GM23248 (cell line): ENCODE data around the gene TMEM115. TPM values are rescaled to one million over a fixed set of nuclear protein-coding genes. Genes with fewer than 3 reads are reported as not detected.

Source experiments
- DNase-seq: peaks from one replicate; pipeline ENCODE4 v3.0.0-alpha.2; 2015
- H2AFZ ChIP-seq: fragments of 200-600 bp; sonication (generic); 2 replicates; pipeline ENCODE4 v1.6.1; 2016; ENCODE audit warnings: antibody characterized with exemption
- H3F3A ChIP-seq: fragments of 200-600 bp; sonication (generic); 2 replicates; pipeline ENCODE4 v1.6.1; 2016; ENCODE audit warnings: mild to moderate bottlenecking, antibody characterized with exemption, mixed run types; ENCODE audit not compliant: insufficient read depth
- H3K27ac ChIP-seq: fragments of 200-600 bp; sonication (generic); 2 replicates; pipeline ENCODE4 v1.5.1; 2016; ENCODE audit warnings: mild to moderate bottlenecking
- H3K27me3 ChIP-seq: fragments of 200-600 bp; sonication (generic); replicated peaks from 2 replicates; pipeline ENCODE4 v1.6.1; 2016; ENCODE audit warnings: mild to moderate bottlenecking; ENCODE audit not compliant: insufficient read depth
- H3K36me3 ChIP-seq: fragments of 200-600 bp; sonication (generic); 2 replicates; pipeline ENCODE4 v1.6.1; 2016; ENCODE audit warnings: low read depth, mild to moderate bottlenecking
- H3K4me1 ChIP-seq: fragments of 200-600 bp; sonication (generic); 2 replicates; pipeline ENCODE4 v1.6.1; 2016; ENCODE audit warnings: mild to moderate bottlenecking; ENCODE audit not compliant: insufficient read depth
- H3K4me2 ChIP-seq: fragments of 200-600 bp; sonication (generic); one replicate; pipeline ENCODE4 v1.6.1; 2016; ENCODE audit warnings: mild to moderate bottlenecking; ENCODE audit not compliant: unreplicated experiment
- H3K4me3 ChIP-seq: fragments of 200-600 bp; sonication (generic); 2 replicates; pipeline ENCODE4 v1.5.1; 2016; ENCODE audit warnings: mild to moderate bottlenecking
- H3K79me2 ChIP-seq: fragments of 200-600 bp; sonication (generic); 2 replicates; pipeline ENCODE4 v1.6.1; 2016; ENCODE audit warnings: mild to moderate bottlenecking; ENCODE audit not compliant: insufficient read depth
- H3K9ac ChIP-seq: fragments of 200-600 bp; sonication (generic); 2 replicates; pipeline ENCODE4 v1.6.1; 2016; ENCODE audit warnings: mild to moderate bottlenecking
- H3K9me2 ChIP-seq: fragments of 200-600 bp; sonication (generic); 2 replicates; pipeline ENCODE4 v1.6.1; 2016; ENCODE audit warnings: mixed run types, mild to moderate bottlenecking, moderate library complexity; ENCODE audit not compliant: insufficient read depth
- H3K9me3 ChIP-seq: fragments of 200-600 bp; sonication (generic); one replicate; pipeline ENCODE4 v1.6.1; 2017; ENCODE audit warnings: low read depth
- H4K20me1 ChIP-seq: fragments of 200-600 bp; sonication (generic); 2 replicates; pipeline ENCODE4 v1.6.0; 2016; ENCODE audit not compliant: insufficient read depth
- EZH2 ChIP-seq: fragments of 200-600 bp; sonication (generic); IDR thresholded peaks from 2 replicates; pipeline ENCODE4 v1.6.1; 2018; ENCODE audit warnings: antibody characterized with exemption, mild to moderate bottlenecking; ENCODE audit not compliant: insufficient read depth, poor library complexity, severe bottlenecking
- EZH2phosphoT487 ChIP-seq: fragments of 200-600 bp; sonication (generic); IDR thresholded peaks from 2 replicates; pipeline ENCODE4 v1.6.1; 2018; ENCODE audit warnings: antibody characterized with exemption, moderate library complexity, mild to moderate bottlenecking, low read depth; ENCODE audit not compliant: insufficient read depth
- WGBS, 2 experiments: methylation state at CpG; one replicate each; pipeline ENCODE4 v1.1.6; 2015 to 2017; ENCODE audit warnings: low lambda C conversion rate in 2 of 2, low coverage in 1 of 2; ENCODE audit errors: missing lambda C conversion rate in 2 of 2; 5-methylcytosine and 5-hydroxymethylcytosine counted together
- in situ Hi-C: fragments of 300-500 bp; cut with MboI; formaldehyde crosslinking; loops from 2 replicates; pipeline ENCODE4 v1.15.0; 2020
- polyA plus RNA-seq: library from polyadenylated mRNA; unstranded; fragments of >200 nt; fragmentation: Nextera tagmentation; extraction: Ambion mirVana; gene quantifications from 2 replicates; pipeline ENCODE4 v1.2.1, GENCODE V29; 2016
- total RNA-seq: library from RNA; depleted of rRNA; stranded (reverse); fragments of >200 nt; shearing (Covaris generic); gene quantifications from 2 replicates; pipeline ENCODE4 v1.2.3, GENCODE V29; 2014

The TMEM115 gene
- total and polyA plus RNA-seq, 2 experiments from 2014 or later, result 73.1 to 95.4 TPM

GRCh38 chr3:50375258-50375931 lies 16.1 kb upstream of the TMEM115 start:
- Histone ChIP-seq H4K20me1 (no peaks in the 10 kb centered on the region), H3K9me3 (no peaks in the 10 kb centered on the region), H3F3A (no peaks in the 10 kb centered on the region), H3K4me2 (no peak overlapping the region), H2AFZ (no peak overlapping the region), H3K27me3 (0 out of 2 replicates have a peak, but pooled peaks cover 6% of the 10 kb centered on the region), H3K9me2 (no peaks in the 10 kb centered on the region), H3K4me3 (no peak overlapping the region), H3K36me3 (no peaks in the 10 kb centered on the region), H3K4me1 (no peaks in the 10 kb centered on the region), H3K79me2 (no peaks in the 10 kb centered on the region), H3K9ac (no peak overlapping the region), H3K27ac (no peak overlapping the region)
- 57 to 59% methylated on average over 6 to 7 of the region's 7 CpGs for WGBS, 2 experiments
- DNase-seq, result peak; percentile 43
- no peak for TF ChIP-seq EZH2
- TF ChIP-seq EZH2phosphoT487, result no peak
- in situ Hi-C loops, result no loop called here

- no peak overlapping the region for H2AFZ ChIP-seq
- in situ Hi-C loops, result no loop called here
- no peaks in the 10 kb centered on the region for H3F3A ChIP-seq
- H3K27ac ChIP-seq, result no peak overlapping the region
- no peak overlapping the region for H3K4me3 ChIP-seq
- 0 out of 2 replicates have a peak, but pooled peaks cover 6% of the 10 kb centered on the region for H3K27me3 ChIP-seq
- H3K9ac ChIP-seq, result no peak overlapping the region
- H3K4me2 ChIP-seq, result no peak overlapping the region
- H3K36me3 ChIP-seq, result no peaks in the 10 kb centered on the region
- H4K20me1 ChIP-seq, result no peaks in the 10 kb centered on the region
- H3K9me2 ChIP-seq, result no peaks in the 10 kb centered on the region
- no peaks in the 10 kb centered on the region for H3K4me1 ChIP-seq
- DNase-seq, result no peak
- TF ChIP-seq EZH2phosphoT487 (no peak), EZH2 (no peak)
- WGBS, 2 experiments, result 65 to 68% methylated on average over 16 to 22 of the region's 22 CpGs
- H3K79me2 ChIP-seq, result no peaks in the 10 kb centered on the region
- H3K9me3 ChIP-seq, result no peaks in the 10 kb centered on the region
These were observed 15.3 kb upstream of the TMEM115 start for GRCh38 chr3:50374363-50375257.

DNA sequence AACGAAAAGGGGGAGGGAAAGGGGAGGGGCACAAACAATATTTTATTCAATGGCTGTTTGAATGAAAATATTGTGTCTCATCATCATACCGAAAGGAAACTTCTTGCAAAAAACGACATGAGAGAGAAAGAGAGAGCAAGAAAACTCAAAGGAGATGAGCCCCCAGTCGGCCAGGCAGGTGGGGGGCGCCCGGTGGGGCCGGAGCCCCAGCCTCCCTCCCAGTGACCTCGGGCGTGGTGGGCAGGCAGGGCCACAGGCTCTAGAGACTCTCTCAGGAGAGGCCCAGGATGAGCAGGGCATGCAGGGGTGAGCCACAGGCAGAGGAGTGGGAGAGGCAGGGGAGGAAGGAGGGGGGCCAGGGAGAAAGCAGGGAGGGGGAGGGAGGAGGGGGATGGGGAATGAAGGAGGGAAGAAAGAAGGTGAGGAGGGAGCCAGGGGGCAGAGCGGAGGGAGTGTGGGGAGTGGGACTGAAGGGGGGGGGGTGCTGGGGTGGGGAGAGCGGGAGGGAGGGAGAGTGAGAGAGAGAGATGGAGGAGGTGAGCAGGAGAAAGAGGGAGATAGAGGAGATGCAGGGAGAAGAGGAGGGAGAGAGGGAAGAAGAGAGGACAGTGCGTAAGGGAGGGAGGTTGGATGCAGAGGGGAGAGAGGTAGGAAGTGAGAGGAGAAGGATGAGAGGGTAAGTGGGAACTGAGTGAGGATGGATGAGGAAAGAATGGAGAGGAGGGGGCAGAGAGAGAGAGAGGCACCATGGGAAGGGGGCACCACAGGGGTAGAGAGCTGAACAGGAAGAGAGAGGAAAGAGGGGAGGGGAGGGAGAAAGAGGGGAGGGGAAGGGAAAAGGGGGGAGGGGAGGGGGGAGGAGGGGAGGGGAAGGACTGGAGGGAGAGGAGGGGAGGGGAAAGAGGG lies 14.1 kb upstream of the TMEM115 start:
- no peak overlapping the region for H3K27ac ChIP-seq
- H3K79me2 ChIP-seq, result no peaks in the 10 kb centered on the region
- H3K36me3 ChIP-seq, result no peaks in the 10 kb centered on the region
- no peak overlapping the region for H2AFZ ChIP-seq
- H3K9me3 ChIP-seq, result no peaks in the 10 kb centered on the region
- TF ChIP-seq EZH2 (no peak), EZH2phosphoT487 (no peak)
- H3K4me3 ChIP-seq, result no peak overlapping the region
- no peak overlapping the region for H3K9ac ChIP-seq
- no peaks in the 10 kb centered on the region for H4K20me1 ChIP-seq
- in situ Hi-C loops, result no loop called here
- no peak for DNase-seq
- WGBS, 2 experiments, result 43 to 61% methylated on average over 8 to 12 of the region's 12 CpGs
- no peaks in the 10 kb centered on the region for H3K4me1 ChIP-seq
- H3K4me2 ChIP-seq, result no peak overlapping the region
- H3K9me2 ChIP-seq, result no peaks in the 10 kb centered on the region
- 0 out of 2 replicates have a peak, but pooled peaks cover 6% of the 10 kb centered on the region for H3K27me3 ChIP-seq
- no peaks in the 10 kb centered on the region for H3F3A ChIP-seq

DNA sequence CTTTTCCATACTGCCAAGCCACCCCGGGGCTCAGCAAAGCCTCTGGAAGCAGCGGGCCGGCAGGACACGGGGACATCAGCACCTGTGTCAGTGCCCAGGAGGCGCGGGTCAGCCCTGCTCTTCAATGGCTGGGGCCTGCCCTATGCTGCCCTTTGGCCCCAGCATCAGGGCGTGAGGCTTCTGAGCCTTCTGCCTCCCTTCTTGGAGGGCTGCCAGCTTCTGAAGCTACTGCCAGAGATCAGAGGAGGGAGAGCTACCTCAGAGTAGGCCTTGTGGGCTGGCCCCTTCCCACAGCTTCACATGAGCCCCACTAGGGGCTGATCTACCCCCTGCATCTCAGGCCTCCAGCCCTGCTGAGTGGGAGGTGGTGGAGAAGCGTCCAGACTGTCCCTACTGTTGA lies 13.0 kb upstream of the TMEM115 start:
- in situ Hi-C loops, result no loop called here
- Histone ChIP-seq H3K79me2 (no peaks in the 10 kb centered on the region), H3K36me3 (no peaks in the 10 kb centered on the region), H3K9ac (no peak overlapping the region), H3K9me2 (no peaks in the 10 kb centered on the region), H3K27me3 (0 out of 2 replicates have a peak, but pooled peaks cover 6% of the 10 kb centered on the region), H3K4me2 (no peak overlapping the region), H3K4me1 (no peaks in the 10 kb centered on the region), H3K27ac (no peak overlapping the region), H3K9me3 (no peaks in the 10 kb centered on the region), H4K20me1 (no peaks in the 10 kb centered on the region), H3K4me3 (no peak overlapping the region), H3F3A (no peaks in the 10 kb centered on the region), H2AFZ (no peak overlapping the region)
- no peak for DNase-seq
- WGBS, 2 experiments, result 63% methylated on average over 8 of the region's 8 CpGs
- TF ChIP-seq EZH2 (no peak), EZH2phosphoT487 (no peak)
